Body of pancreas (tissue), 4 donors: ENCODE data around the gene EIF1AD. TPM values are rescaled to one million over a fixed set of nuclear protein-coding genes. Genes with fewer than 3 reads are reported as not detected.

Experiments
- ATAC-seq: fragments of 150-250 bp; one replicate; pipeline ENCODE4 v1.9.1; 2016
- DNase-seq, 4 donors: peaks; one replicate each; pipeline ENCODE4 v3.0.0-alpha.2; 2019
- H3K27ac ChIP-seq, 4 donors: fragments of 200-600 bp; sonication (generic); 1 replicate in 3 of 4; 2 replicates in 1 of 4; pipeline versions ENCODE4 v1.5.1 to v1.6.1; 2016 to 2019; ENCODE audit warnings: mild to moderate bottlenecking in 1 of 4, mixed read lengths in 1 of 4, moderate library complexity in 1 of 4
- H3K27me3 ChIP-seq, 2 donors: fragments of 200-600 bp; sonication (generic); one replicate each; pipeline ENCODE4 v1.6.0; 2016; ENCODE audit warnings: mild to moderate bottlenecking in 1 of 2
- H3K36me3 ChIP-seq, 2 donors: fragments of 200-600 bp; sonication (generic); replicated peaks in 1 of 2; 2 replicates each; pipeline ENCODE4 v1.5.1; 2016; ENCODE audit warnings: low read depth in 2 of 2; ENCODE audit not compliant: insufficient read depth in 1 of 2
- H3K4me1 ChIP-seq: fragments of 200-600 bp; sonication (generic); one replicate; pipeline ENCODE4 v1.6.0; 2016
- H3K4me3 ChIP-seq, 2 donors: fragments of 200-600 bp; sonication (generic); 1 replicate in 1 of 2; 2 replicates in 1 of 2; pipeline ENCODE4 v1.5.1; 2016 to 2019
- H3K9me3 ChIP-seq, 3 donors: fragments of 200-600 bp; sonication (generic); 1 replicate in 2 of 3; 2 replicates in 1 of 3; pipeline ENCODE4 v1.5.1; 2016
- CTCF ChIP-seq, 7 experiments: fragments of 450-650 bp in 4 of 7; fragments of 200-600 bp in 3 of 7; sonication (generic) in 3 of 7; IDR thresholded peaks; one replicate each; pipeline ENCODE4 v1.5.1; 2016 to 2019; ENCODE audit warnings: antibody characterized with exemption in 7 of 7
- POLR2A ChIP-seq, 3 donors: fragments of 450-650 bp; IDR thresholded peaks; one replicate each; pipeline ENCODE4 v1.6.1; 2016; ENCODE audit warnings: antibody characterized with exemption in 3 of 3, mild to moderate bottlenecking in 2 of 3
- WGBS, 2 donors: methylation state at CpG; one replicate each; pipeline ENCODE4 v1.1.5; 2017; 5-methylcytosine and 5-hydroxymethylcytosine counted together
- intact Hi-C: fragments of 100-400 bp; cut with DNase I; formaldehyde crosslinking; loops from one replicate; pipeline ENCODE4 v1.15.1; 2023
- total RNA-seq, 2 donors: library from RNA; depleted of rRNA; stranded (reverse); fragments of >200 nt; gene quantifications; one replicate each; pipeline ENCODE4 v1.1.0, GENCODE V29; 2016

Gene EIF1AD
- total RNA-seq, 2 donors from 2014 or later, result 7.8 to 28.0 TPM

DNA sequence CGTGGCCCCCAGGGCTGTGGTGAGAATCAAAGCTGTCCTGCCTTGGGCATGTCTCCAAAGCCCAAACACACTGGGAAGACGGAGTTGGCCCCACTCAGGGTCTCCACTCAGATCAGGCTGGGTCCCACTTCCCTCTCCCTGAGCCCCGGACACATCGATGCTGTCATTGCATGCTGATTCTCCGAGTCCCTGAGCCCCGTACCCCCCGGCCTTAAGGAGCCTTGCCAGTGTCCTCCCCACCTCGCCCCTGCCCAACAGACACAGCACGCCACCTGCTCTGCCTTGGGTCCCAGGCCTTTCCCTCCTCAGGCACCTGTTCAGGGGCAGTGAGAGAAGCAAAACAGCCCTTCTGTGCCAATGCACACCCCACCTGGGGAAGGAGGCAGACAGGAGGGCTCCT lies 14.6 kb downstream of the EIF1AD start:
- H3K27me3 ChIP-seq, result no peaks in the 10 kb centered on the region
- DNase-seq (no peak), ATAC-seq (no peak)
- no peaks in the 10 kb centered on the region for H3K36me3 ChIP-seq
- WGBS, 2 donors, result 46 to 70% methylated on average over 8 to 9 of the region's 9 CpGs
- H3K4me1 ChIP-seq, result peaks cover 5% of the 10 kb centered on the region
- intact Hi-C loops, result no loop called here
- TF ChIP-seq POLR2A (IDR thresholded peaks at IDR 0.05) (no peak), CTCF (IDR thresholded peaks at IDR 0.05) (no peak)
- H3K27ac ChIP-seq, result no peak overlapping the region
- H3K9me3 ChIP-seq, result no peaks in the 10 kb centered on the region
- no peak overlapping the region for H3K4me3 ChIP-seq

- no peaks in the 10 kb centered on the region for H3K36me3 ChIP-seq
- no peaks in the 10 kb centered on the region for H3K4me1 ChIP-seq
- no peak for ATAC-seq
- no peak for DNase-seq
- WGBS, 2 donors, result 75% methylated on average over 5 of the region's 5 CpGs; no CpG with 5 or more reads in 1 of the 2 donors
- H3K4me3 ChIP-seq, result no peak overlapping the region
- TF ChIP-seq CTCF (IDR thresholded peaks at IDR 0.05), result no peak
- no peaks in the 10 kb centered on the region for H3K27me3 ChIP-seq
- peak overlapping the region in 1 of 4 donors; percentile 9 for H3K27ac ChIP-seq
- no peaks in the 10 kb centered on the region for H3K9me3 ChIP-seq
- intact Hi-C loops, result loop anchor here (5.0 kb wide), 1 partner anchor 101 kb away; no protein-coding TSS in a partner anchor
Measured at GRCh38 chr11:65983589-65983987, 18.4 kb downstream of the EIF1AD start.

GRCh38 chr11:65982824-65983588 lies 19.0 kb downstream of the EIF1AD start:
- ATAC-seq (no peak), DNase-seq (no peak)
- H3K27ac ChIP-seq, result peak overlapping the region in 1 of 4 donors; percentile 9
- no peaks in the 10 kb centered on the region for H3K9me3 ChIP-seq
- no peaks in the 10 kb centered on the region for H3K27me3 ChIP-seq
- no peak for TF ChIP-seq POLR2A (IDR thresholded peaks at IDR 0.05)
- no peak for TF ChIP-seq CTCF (IDR thresholded peaks at IDR 0.05)
- no peak overlapping the region for H3K4me3 ChIP-seq
- intact Hi-C loops, result loop anchor here (5.0 kb wide), 1 partner anchor 101 kb away; no protein-coding TSS in a partner anchor
- H3K4me1 ChIP-seq, result no peaks in the 10 kb centered on the region
- 55 to 68% methylated on average over 21 to 22 of the region's 22 CpGs for WGBS, 2 donors
- peaks cover 1 to 2% of the 10 kb centered on the region in 2 donors for H3K36me3 ChIP-seq

- H3K4me3 ChIP-seq, result no peak overlapping the region
- no peaks in the 10 kb centered on the region for H3K27me3 ChIP-seq
- H3K9me3 ChIP-seq, result no peaks in the 10 kb centered on the region
- peak overlapping the region in 1 of 4 donors; percentile 17 for H3K27ac ChIP-seq
- TF ChIP-seq CTCF (IDR thresholded peaks at IDR 0.05) (no peak), POLR2A (IDR thresholded peaks at IDR 0.05) (no peak)
- DNase-seq (no peak), ATAC-seq (no peak)
- intact Hi-C loops, result loop anchor here (5.0 kb wide), 1 partner anchor 100 kb away; no protein-coding TSS in a partner anchor
- WGBS, 2 donors, result 58 to 66% methylated on average over 8 to 16 of the region's 16 CpGs
- peaks cover 5 to 10% of the 10 kb centered on the region in 2 donors for H3K36me3 ChIP-seq
- no peaks in the 10 kb centered on the region for H3K4me1 ChIP-seq
Measured at GRCh38 chr11:65981972-65982823, 19.8 kb downstream of the EIF1AD start.
